GM12878 (cell line): ENCODE measurements around the gene ACACA. TPM values are rescaled to one million over a fixed set of nuclear protein-coding genes. Genes with fewer than 3 reads are reported as not detected.

Source experiments
- ATAC-seq: fragments of 200-7000 bp; cut with Tn5 transposase; 3 replicates; pipeline ENCODE4 v1.9.1; 2020; ENCODE audit warnings: mild to moderate bottlenecking, moderate library complexity
- BruUV-seq: library from RNA; stranded (reverse); fragments of 400-500 nt; replicated peaks from 2 replicates; lab custom pipeline; 2021; lab: Mats Ljungman, UMichigan
- CTCF ChIA-PET: fragments of 300-600 bp; sonication (Branson Sonifier 250); formaldehyde crosslinking; extraction: SDS; loops from one replicate; lab custom pipeline; 2021; ENCODE audit warnings: inconsistent platforms; lab: Yijun Ruan, JAX
- POLR2A ChIA-PET: fragments of 350-600 bp; formaldehyde crosslinking; extraction: SDS; loops from one replicate; lab custom pipeline; 2021; ENCODE audit warnings: inconsistent platforms; lab: Charles Lee
- RAD21 ChIA-PET: fragments of 300-600 bp; sonication (Branson Sonifier 250); formaldehyde crosslinking; loops from one replicate; lab custom pipeline; 2023; ENCODE audit warnings: antibody characterized with exemption; ENCODE audit not compliant: unreplicated experiment; lab: Charles Lee
- SMC1A ChIA-PET: fragments of 300-600 bp; sonication (Branson Sonifier 250); formaldehyde crosslinking; loops from one replicate; lab custom pipeline; 2023; ENCODE audit not compliant: unreplicated experiment, uncharacterized antibody; lab: Charles Lee
- DNase-seq: peaks from one replicate; pipeline ENCODE4 v3.0.0-alpha.2; 2011; ENCODE audit warnings: low read depth, low spot score
- FAIRE-seq: peaks from 3 replicates; lab custom pipeline; 2011; peaks lifted over from hg19 to GRCh38; lab: Jason Lieb, UNC
- H2AFZ ChIP-seq: 2 replicates; pipeline ENCODE4 v1.6.0; 2011; ENCODE audit warnings: low read depth, low read length, control low read depth; ENCODE audit not compliant: control insufficient read depth
- H3K27ac ChIP-seq: 2 replicates; pipeline ENCODE4 v1.5.1; 2011; ENCODE audit warnings: control low read depth; ENCODE audit not compliant: control insufficient read depth, insufficient read depth
- H3K27me3 ChIP-seq, 2 experiments: replicated peaks in 1 of 2; 2 replicates each; pipeline versions ENCODE4 v1.6.0 to v1.6.1; 2011; ENCODE audit warnings: low read length in 1 of 2; ENCODE audit not compliant: control insufficient read depth in 2 of 2, insufficient read depth in 2 of 2
- H3K36me3 ChIP-seq, 2 experiments: 2 replicates each; pipeline ENCODE4 v1.5.1; 2011; ENCODE audit warnings: low read length in 1 of 2; ENCODE audit not compliant: control insufficient read depth in 2 of 2, insufficient read depth in 2 of 2
- H3K4me1 ChIP-seq: 2 replicates; pipeline ENCODE4 v1.6.1; 2011; ENCODE audit warnings: mild to moderate bottlenecking, low read length, moderate library complexity, mixed read lengths; ENCODE audit not compliant: control insufficient read depth, insufficient read depth
- H3K4me2 ChIP-seq: 2 replicates; pipeline ENCODE4 v1.6.0; 2011; ENCODE audit warnings: control low read depth; ENCODE audit not compliant: control insufficient read depth, insufficient read depth
- H3K4me3 ChIP-seq: fragments of 200-600 bp; sonication (generic); 2 replicates; pipeline ENCODE4 v1.5.1; 2016
- H3K79me2 ChIP-seq: 2 replicates; pipeline ENCODE4 v1.6.0; 2011; ENCODE audit warnings: low read length; ENCODE audit not compliant: control insufficient read depth, insufficient read depth
- H3K9ac ChIP-seq: 2 replicates; pipeline ENCODE4 v1.8.0; 2011; ENCODE audit warnings: low read length, control low read depth, mixed read lengths; ENCODE audit not compliant: control insufficient read depth, insufficient read depth
- H3K9me3 ChIP-seq: replicated peaks from 3 replicates; pipeline ENCODE4 v1.5.1; 2011; ENCODE audit warnings: mild to moderate bottlenecking, low read length; ENCODE audit not compliant: control insufficient read depth, insufficient read depth
- H4K20me1 ChIP-seq: 2 replicates; pipeline ENCODE4 v1.6.0; 2011; ENCODE audit not compliant: control insufficient read depth, insufficient read depth
- CTCF ChIP-seq, 3 experiments: IDR thresholded peaks in 2 of 3; conservative IDR thresholded peaks in 1 of 3; 2 replicates each; pipeline ENCODE4 v1.5.1; 2011; ENCODE audit warnings: low read depth in 3 of 3, low read length in 3 of 3, mild to moderate bottlenecking in 3 of 3, control low read depth in 2 of 3, moderate library complexity in 2 of 3, inconsistent platforms in 1 of 3, mixed read lengths in 1 of 3; ENCODE audit not compliant: control insufficient read depth in 2 of 3, insufficient read depth in 1 of 3; ENCODE audit errors: extremely low read depth in 1 of 3
- E2F8 ChIP-seq: fragments of 450-650 bp; IDR thresholded peaks from 2 replicates; pipeline ENCODE4 v1.6.1; 2018; ENCODE audit warnings: mild to moderate bottlenecking, low read depth, moderate library complexity; ENCODE audit not compliant: partially characterized antibody
- EZH2 ChIP-seq: IDR thresholded peaks from 2 replicates; pipeline ENCODE4 v1.6.1; 2012; ENCODE audit warnings: low read depth, mild to moderate bottlenecking, control low read depth, inconsistent platforms, low read length, borderline replicate concordance; ENCODE audit not compliant: control insufficient read depth
- KDM1A ChIP-seq: fragments of 200-600 bp; sonication (generic); IDR thresholded peaks from 2 replicates; pipeline ENCODE4 v1.6.1; 2016; ENCODE audit warnings: borderline replicate concordance
- REST ChIP-seq: IDR thresholded peaks from 2 replicates; pipeline ENCODE4 v1.6.1; 2012; ENCODE audit warnings: mild to moderate bottlenecking, low read depth, low read length
- SIX5 ChIP-seq: IDR thresholded peaks from 2 replicates; pipeline ENCODE4 v1.6.1; 2011; ENCODE audit warnings: mild to moderate bottlenecking, low read depth, low read length, moderate library complexity; ENCODE audit not compliant: severe bottlenecking
- SMAD1 ChIP-seq: fragments of 450-650 bp; IDR thresholded peaks from 2 replicates; pipeline ENCODE4 v1.6.1; 2018; ENCODE audit warnings: mild to moderate bottlenecking, low read depth; ENCODE audit not compliant: partially characterized antibody
- SREBF1 ChIP-seq: IDR thresholded peaks from 2 replicates; pipeline ENCODE4 v1.6.1; 2012; ENCODE audit warnings: mild to moderate bottlenecking, low read length
- SREBF2 ChIP-seq: IDR thresholded peaks from 2 replicates; pipeline ENCODE4 v1.6.1; 2012; ENCODE audit warnings: mild to moderate bottlenecking, low read length
- YBX1 ChIP-seq: fragments of 450-650 bp; IDR thresholded peaks from 2 replicates; pipeline ENCODE4 v1.6.1; 2016; ENCODE audit warnings: antibody characterized with exemption
- WGBS: methylation state at CpG from one replicate; pipeline ENCODE4 v1.1.6; 2016; ENCODE audit warnings: low lambda C conversion rate; ENCODE audit not compliant: insufficient replicate concordance, insufficient coverage; ENCODE audit errors: missing lambda C conversion rate; 5-methylcytosine and 5-hydroxymethylcytosine counted together
- in situ Hi-C: fragments of 300-500 bp; cut with MboI; formaldehyde crosslinking; loops from 9 replicates; pipeline ENCODE4 v1.14.3; 2018; ENCODE audit warnings: mixed read lengths
- intact Hi-C: fragments of 100-400 bp; cut with micrococcal nuclease; formaldehyde crosslinking; loops from one replicate; pipeline ENCODE4 v1.14.2; 2022; ENCODE audit not compliant: unreplicated experiment
- polyA plus RNA-seq, 11 experiments: library from polyadenylated mRNA; depleted of rRNA in 4 of 11; unstranded in 6 of 11; stranded (reverse) in 5 of 11; fragments of >200 nt; fragmentation: Nextera tagmentation in 4 of 11; fragmentation: Illumina TruSeq in 1 of 11; extraction: Ambion mirVana in 4 of 11; extraction: Trizol in 1 of 11; gene quantifications; 1 replicate in 1 of 11; 2 replicates in 10 of 11; pipeline versions ENCODE4 v1.2.1 to v1.2.3, GENCODE V29; 2011 to 2016; ENCODE audit warnings: inconsistent platforms in 2 of 11, missing spikeins in 2 of 11, low read depth in 1 of 11
- total RNA-seq, 4 experiments: library from RNA; depleted of rRNA in 3 of 4; stranded (reverse); fragments of >200 nt in 3 of 4; fragmentation: Illumina TruSeq in 1 of 4; extraction: Trizol in 1 of 4; gene quantifications; 2 replicates each; pipeline versions ENCODE4 v1.2.1 to v1.2.3, GENCODE V29; 2013 to 2021

ACACA gene
- total and polyA plus RNA-seq, 10 of the 15 experiments (the other 5 are each of a cell fraction or from before 2014, with no cell fraction given), result 12.9 to 74.2 (median 32.0) TPM

GRCh38 chr17:37344519-37344918 lies 62.1 kb downstream of the ACACA start (continued):
- TF ChIP-seq CTCF (IDR thresholded peaks at IDR 0.05 in 2 of 3, conservative IDR thresholded peaks at IDR 0.05 in 1 of 3; ENCODE audit: control insufficient read depth in 2 of 3, extremely low read depth in 1 of 3, insufficient read depth in 1 of 3, low read depth in 3 of 3, low read length in 3 of 3) (no peak), SIX5 (no peak), SREBF1 (no peak), YBX1 (no peak)

GRCh38 chr17:37342589-37342988 lies 64.0 kb downstream of the ACACA start:
- RAD21 ChIA-PET, result no interaction called here
- no peak for TF ChIP-seq SREBF2
- TF ChIP-seq E2F8, result no peak
- no peak for TF ChIP-seq REST
- TF ChIP-seq EZH2, result no peak
- TF ChIP-seq SMAD1, result no peak
- no peak for TF ChIP-seq KDM1A
- FAIRE-seq (no peak), ATAC-seq (no peak), DNase-seq (no peak)
- intact Hi-C loops, result no loop called here
- Histone ChIP-seq H2AFZ (no peak overlapping the region), H4K20me1 (no peaks in the 10 kb centered on the region), H3K27me3 (no peaks in the 10 kb centered on the region), H3K9me3 (no peaks in the 10 kb centered on the region; the same call in 2 of the 3 replicates), H3K36me3 (peaks cover 0 to 5% of the 10 kb centered on the region in 2 experiments), H3K4me2 (no peak overlapping the region), H3K4me1 (no peaks in the 10 kb centered on the region), H3K27ac (no peak overlapping the region), H3K4me3 (no peak overlapping the region), H3K9ac (no peak overlapping the region), H3K79me2 (peaks cover 5% of the 10 kb centered on the region)
- CTCF ChIA-PET, result interaction anchor here (0.9 kb wide), 1 partner anchor 83 kb away, joined by 3 read pairs; no protein-coding TSS in a partner anchor
- BruUV-seq, result no TSS peak
- SMC1A ChIA-PET, result interaction anchor here (0.9 to 1.4 kb wide), 2 partner anchors 14 to 55 kb away, joined by 3 to 5 read pairs; no protein-coding TSS in a partner anchor
- 96% methylated on average over 2 of the region's 2 CpGs for WGBS
- in situ Hi-C loops, result no loop called here
- POLR2A ChIA-PET, result no interaction called here
